Bronchial epithelial cell (primary cell): ENCODE results near the gene NTRK2. TPM values are rescaled to one million over a fixed set of nuclear protein-coding genes. Genes with fewer than 3 reads are reported as not detected.

Experiments used
- DNase-seq: peaks from one replicate; pipeline ENCODE4 v3.0.0-alpha.2; 2010; ENCODE audit warnings: low read depth
- FAIRE-seq: peaks from 2 replicates; lab custom pipeline; 2011; peaks lifted over from hg19 to GRCh38; lab: Jason Lieb, UNC
- H3K27me3 ChIP-seq: 2 replicates; pipeline ENCODE4 v1.5.1; 2011; ENCODE audit warnings: low read length; ENCODE audit not compliant: control insufficient read depth, insufficient read depth
- H3K36me3 ChIP-seq: 2 replicates; pipeline ENCODE4 v1.5.1; 2011; ENCODE audit warnings: low read length; ENCODE audit not compliant: control insufficient read depth, insufficient read depth
- H3K4me3 ChIP-seq: 2 replicates; pipeline ENCODE4 v1.5.1; 2011; ENCODE audit warnings: mild to moderate bottlenecking, low read depth, low read length, control low read depth
- total RNA-seq: library from RNA; depleted of rRNA; stranded (reverse); fragments of >200 nt; gene quantifications from 2 replicates; pipeline ENCODE4 v1.2.1, GENCODE V29; 2014
- TF ChIP-seq, protein P1 (sequence below): IDR thresholded peaks from 2 replicates; pipeline ENCODE4 v1.5.1; 2011; ENCODE audit warnings: mild to moderate bottlenecking, moderate library complexity, low read length, control low read depth, inconsistent platforms; ENCODE audit not compliant: insufficient read depth, severe bottlenecking

Gene NTRK2
- total RNA-seq, result not detected in 2 replicates

DNA sequence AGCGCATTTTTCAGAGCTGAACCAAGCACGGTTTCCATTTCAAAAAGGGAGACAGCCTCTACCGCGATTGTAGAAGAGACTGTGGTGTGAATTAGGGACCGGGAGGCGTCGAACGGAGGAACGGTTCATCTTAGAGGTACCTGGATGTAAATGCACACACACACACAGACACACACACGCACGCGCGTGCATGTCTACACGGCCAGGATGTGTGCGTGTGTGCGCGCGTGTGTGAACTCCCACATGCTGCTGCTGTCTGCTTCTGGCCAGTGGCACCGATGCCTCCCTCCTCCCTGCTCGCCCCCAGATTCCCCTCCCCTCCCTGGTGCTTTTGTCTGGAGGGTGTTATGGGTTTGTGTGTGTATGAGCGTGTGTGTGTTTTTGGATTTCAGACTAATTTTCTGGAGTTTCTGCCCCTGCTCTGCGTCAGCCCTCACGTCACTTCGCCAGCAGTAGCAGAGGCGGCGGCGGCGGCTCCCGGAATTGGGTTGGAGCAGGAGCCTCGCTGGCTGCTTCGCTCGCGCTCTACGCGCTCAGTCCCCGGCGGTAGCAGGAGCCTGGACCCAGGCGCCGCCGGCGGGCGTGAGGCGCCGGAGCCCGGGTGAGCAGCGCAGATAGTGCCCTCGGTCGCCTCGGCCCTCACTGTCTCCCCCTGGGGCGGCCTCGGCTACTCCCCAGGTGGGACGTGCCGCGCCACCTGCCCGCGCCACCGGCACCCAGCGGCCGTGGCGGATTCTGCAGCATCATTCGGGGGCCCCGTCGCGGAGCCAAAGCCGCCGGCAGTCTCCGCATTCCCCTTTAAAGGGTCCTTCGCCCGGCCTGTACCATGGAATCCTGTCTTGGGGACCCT, at the start of gene NTRK2:
Gene NTRK2 (plus strand): TSS at position 442 of the 850 bp plus-strand sequence. CDS start 1,020 bp downstream, outside the sequence.
- DNase-seq (peak; percentile 26), FAIRE-seq (no peak)
- Histone ChIP-seq H3K36me3 (no peaks in the 10 kb centered on the region), H3K27me3 (peaks cover 15% of the 10 kb centered on the region), H3K4me3 (peak within 1 kb of the TSS; percentile 28)
- TF ChIP-seq, protein P1, sequence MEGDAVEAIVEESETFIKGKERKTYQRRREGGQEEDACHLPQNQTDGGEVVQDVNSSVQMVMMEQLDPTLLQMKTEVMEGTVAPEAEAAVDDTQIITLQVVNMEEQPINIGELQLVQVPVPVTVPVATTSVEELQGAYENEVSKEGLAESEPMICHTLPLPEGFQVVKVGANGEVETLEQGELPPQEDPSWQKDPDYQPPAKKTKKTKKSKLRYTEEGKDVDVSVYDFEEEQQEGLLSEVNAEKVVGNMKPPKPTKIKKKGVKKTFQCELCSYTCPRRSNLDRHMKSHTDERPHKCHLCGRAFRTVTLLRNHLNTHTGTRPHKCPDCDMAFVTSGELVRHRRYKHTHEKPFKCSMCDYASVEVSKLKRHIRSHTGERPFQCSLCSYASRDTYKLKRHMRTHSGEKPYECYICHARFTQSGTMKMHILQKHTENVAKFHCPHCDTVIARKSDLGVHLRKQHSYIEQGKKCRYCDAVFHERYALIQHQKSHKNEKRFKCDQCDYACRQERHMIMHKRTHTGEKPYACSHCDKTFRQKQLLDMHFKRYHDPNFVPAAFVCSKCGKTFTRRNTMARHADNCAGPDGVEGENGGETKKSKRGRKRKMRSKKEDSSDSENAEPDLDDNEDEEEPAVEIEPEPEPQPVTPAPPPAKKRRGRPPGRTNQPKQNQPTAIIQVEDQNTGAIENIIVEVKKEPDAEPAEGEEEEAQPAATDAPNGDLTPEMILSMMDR, result peak; percentile 5

DNA sequence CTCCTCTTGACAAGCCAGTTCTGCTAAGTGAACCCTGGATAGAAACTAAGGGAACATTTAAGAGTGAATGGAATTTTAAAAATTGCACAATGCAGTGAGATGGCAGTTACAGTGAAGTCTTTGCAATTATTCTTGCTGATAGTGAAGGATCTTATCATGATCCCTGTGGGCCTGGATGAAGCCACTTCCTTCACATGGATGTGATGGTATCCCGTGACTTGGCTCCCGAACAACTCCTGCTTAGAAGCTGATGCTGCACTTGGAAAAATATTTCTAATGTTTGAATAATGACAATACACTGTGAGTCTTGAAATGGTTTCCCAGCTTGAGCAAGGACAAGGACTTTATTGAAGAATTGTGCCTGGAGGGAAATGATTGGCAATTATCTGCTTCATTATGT, 49.2 kb upstream of the NTRK2 start:
- peaks cover 1% of the 10 kb centered on the region for H3K27me3 ChIP-seq
- FAIRE-seq (no peak), DNase-seq (no peak)
- TF ChIP-seq, protein P1, result no peak
- H3K36me3 ChIP-seq, result no peaks in the 10 kb centered on the region
- no peak overlapping the region for H3K4me3 ChIP-seq

DNA sequence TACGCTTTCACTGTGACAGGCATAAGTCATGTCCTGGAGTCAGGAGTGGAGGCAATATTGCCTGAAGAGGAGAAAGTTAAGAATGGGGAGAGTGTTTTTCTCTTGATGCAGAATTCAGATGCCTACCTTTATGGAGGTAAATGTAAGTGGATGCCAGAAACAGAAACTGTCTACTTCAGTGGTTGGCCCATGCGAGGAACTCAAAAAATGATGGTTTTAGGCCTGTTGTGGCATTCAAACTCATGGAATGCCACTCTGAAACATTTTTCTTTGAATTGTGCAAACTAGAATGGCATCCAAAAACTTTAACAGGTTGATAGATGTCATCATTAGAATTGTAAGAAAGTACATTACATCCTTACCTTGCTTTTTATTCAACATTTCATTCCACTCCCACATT, 47.7 kb upstream of the NTRK2 start:
- TF ChIP-seq, protein P1, result no peak
- DNase-seq, result no peak
- Histone ChIP-seq H3K4me3 (no peak overlapping the region), H3K27me3 (peaks cover 1% of the 10 kb centered on the region), H3K36me3 (no peaks in the 10 kb centered on the region)
- peak; percentile 40 for FAIRE-seq

DNA sequence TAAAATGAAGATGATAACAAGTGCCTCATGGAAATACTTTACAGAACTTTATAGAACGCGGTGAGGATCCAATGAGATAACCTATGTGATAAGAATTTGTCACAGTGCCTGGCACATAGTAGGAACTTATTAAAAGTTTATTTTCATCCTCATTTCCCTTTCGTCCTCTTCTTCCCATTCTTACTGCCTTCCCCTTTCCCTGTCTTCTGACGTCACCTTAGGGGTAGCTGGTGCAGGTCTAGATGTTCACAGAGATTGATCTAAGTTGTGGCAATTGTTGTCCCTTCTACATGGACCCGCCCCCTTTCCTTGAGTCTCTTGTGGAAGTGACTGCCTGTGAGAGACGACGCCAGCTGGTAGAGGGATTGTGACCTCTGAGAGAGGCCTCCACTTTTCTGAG, 46.5 kb upstream of the NTRK2 start:
- no peaks in the 10 kb centered on the region for H3K36me3 ChIP-seq
- DNase-seq, result no peak
- TF ChIP-seq, protein P1, result no peak
- FAIRE-seq, result no peak
- no peak overlapping the region for H3K4me3 ChIP-seq
- peaks cover 1% of the 10 kb centered on the region for H3K27me3 ChIP-seq

DNA sequence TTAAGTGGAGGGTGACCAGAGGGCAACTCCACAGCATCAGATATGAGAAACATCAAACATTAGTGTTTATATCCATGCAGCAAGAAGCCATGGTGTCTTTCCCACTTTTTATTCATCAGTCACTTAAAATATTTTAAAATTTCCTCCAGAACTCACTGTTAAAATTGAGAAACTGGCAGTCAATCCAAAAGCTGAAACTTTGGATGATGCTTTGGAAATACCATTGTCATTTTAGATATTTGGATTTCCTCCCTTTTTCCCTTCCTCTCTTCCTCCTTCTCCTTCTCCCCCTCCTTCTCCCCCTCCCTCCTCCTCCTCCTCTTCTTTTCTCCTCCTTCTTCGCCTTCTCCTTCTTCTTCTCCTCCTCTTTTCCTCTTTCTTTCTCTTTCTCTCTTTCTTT, 33.1 kb upstream of the NTRK2 start:
- TF ChIP-seq, protein P1, result no peak
- Histone ChIP-seq H3K36me3 (no peaks in the 10 kb centered on the region), H3K4me3 (no peak overlapping the region), H3K27me3 (no peaks in the 10 kb centered on the region)
- no peak for DNase-seq
- no peak for FAIRE-seq
